ENCODE results near the gene SPINK1.

Gene SPINK1

GRCh38 chr5:147854331-147854730 is 22.9 kb upstream of the SPINK1 start:
- no peak for DNase-seq (ENCODE audit: extremely low spot score)
- ChIA-PET CTCF (interaction anchor here (1.0 to 2.6 kb wide), 4 partner anchors 9 to 878 kb away, joined by 3 to 9 read pairs (median 5); no protein-coding TSS in a partner anchor), POLR2A (no interaction called here)
- TF ChIP-seq CTCF (IDR thresholded peaks at IDR 0.05; ENCODE audit: control extremely low read depth, extremely low read depth, low read depth, missing control alignments), result no peak

DNA sequence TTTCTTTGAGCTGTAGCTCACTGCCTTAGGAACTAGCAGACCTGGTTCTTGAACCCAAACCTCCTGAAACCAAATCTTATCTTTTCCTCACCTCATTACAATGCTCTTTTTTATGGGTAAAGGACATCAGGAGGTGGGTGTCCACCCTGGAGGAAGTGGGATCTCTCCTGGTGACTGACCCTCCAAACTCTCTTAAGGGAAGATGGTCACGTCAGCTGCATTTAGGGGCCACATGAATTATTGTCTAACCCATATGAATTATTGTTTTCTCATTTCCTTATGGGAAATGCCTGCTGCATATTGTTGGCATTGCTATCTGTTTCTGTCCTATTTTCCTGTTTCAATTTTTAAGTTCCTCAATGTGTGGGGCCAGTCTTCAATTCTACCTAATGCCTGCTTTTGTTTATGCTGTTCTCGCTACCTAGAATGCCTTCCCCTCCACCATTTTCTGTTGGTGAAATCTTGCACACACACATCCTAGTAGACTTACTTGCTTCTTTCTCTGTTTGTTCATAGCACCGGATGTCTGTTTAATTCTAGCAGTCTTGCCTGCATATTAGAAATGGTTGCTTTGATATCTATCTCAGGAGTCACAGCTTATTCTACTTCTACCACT is 22.0 kb upstream of the SPINK1 start:
- ChIA-PET CTCF (interaction anchor here (1.4 to 2.6 kb wide), 2 partner anchors 8 to 31 kb away, joined by 3 to 9 read pairs; no protein-coding TSS in a partner anchor), POLR2A (no interaction called here)
- DNase-seq (ENCODE audit: extremely low spot score), result no peak
- TF ChIP-seq CTCF (IDR thresholded peaks at IDR 0.05; ENCODE audit: control extremely low read depth, extremely low read depth, low read depth, missing control alignments), result no peak

DNA sequence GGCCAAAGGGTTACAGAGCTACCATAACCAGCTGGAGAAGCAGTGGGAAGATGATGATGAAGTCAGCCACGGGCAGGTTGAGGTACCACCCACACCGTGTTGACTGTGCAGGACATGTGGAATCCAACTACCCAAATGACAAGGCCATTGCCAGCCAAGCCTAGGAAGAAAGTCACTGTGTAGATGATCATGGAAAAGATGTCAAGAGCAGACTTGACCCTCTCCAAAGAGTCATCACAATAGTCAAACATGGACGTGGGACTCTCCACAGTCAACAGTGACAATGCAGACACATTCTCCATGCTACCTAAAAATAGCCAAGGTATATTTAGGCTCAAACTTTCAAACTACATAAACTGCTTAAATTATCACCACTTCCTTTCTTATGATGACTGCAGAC is 20.9 kb upstream of the SPINK1 start:
- CTCF ChIA-PET, result no interaction called here

GRCh38 chr5:147851578-147851977 is 20.1 kb upstream of the SPINK1 start:
- POLR2A ChIA-PET, result no interaction called here
- TF ChIP-seq CTCF (IDR thresholded peaks at IDR 0.05; ENCODE audit: control extremely low read depth, extremely low read depth, low read depth, missing control alignments), result no peak
- no peak for DNase-seq (ENCODE audit: extremely low spot score)
- CTCF ChIA-PET, result interaction anchor here (0.6 to 1.3 kb wide), 2 partner anchors 9 to 879 kb away, joined by 3 read pairs; no protein-coding TSS in a partner anchor

More for the DNA sequence above, 20.9 kb upstream of the SPINK1 start:
- POLR2A ChIA-PET, result no interaction called here
- TF ChIP-seq CTCF (IDR thresholded peaks at IDR 0.05; ENCODE audit: control extremely low read depth, extremely low read depth, low read depth, missing control alignments), result no peak
- DNase-seq (ENCODE audit: extremely low spot score), result no peak

- DNase-seq (ENCODE audit: extremely low spot score), result no peak
- no peak for TF ChIP-seq CTCF (IDR thresholded peaks at IDR 0.05; ENCODE audit: control extremely low read depth, extremely low read depth, low read depth, missing control alignments)
- ChIA-PET CTCF (interaction anchor here (1.3 to 2.7 kb wide), 2 partner anchors 8 to 100 kb away, joined by 3 to 22 read pairs; no protein-coding TSS in a partner anchor), POLR2A (no interaction called here)
Measured at GRCh38 chr5:147849226-147849625, 17.8 kb upstream of the SPINK1 start.

GRCh38 chr5:147845618-147846017 is 14.1 kb upstream of the SPINK1 start:
- TF ChIP-seq CTCF (IDR thresholded peaks at IDR 0.05; ENCODE audit: control extremely low read depth, extremely low read depth, low read depth, missing control alignments), result no peak
- CTCF ChIA-PET, result interaction anchor here (1.9 to 5.2 kb wide), 2 partner anchors 9 to 12 kb away, joined by 9 to 31 read pairs; no protein-coding TSS in a partner anchor
- POLR2A ChIA-PET, result no interaction called here
- DNase-seq (ENCODE audit: extremely low spot score), result no peak
